Umbilical cord (tissue), 2 donors: Measurements from ENCODE around the gene TIAM2. TPM values are rescaled to one million over a fixed set of nuclear protein-coding genes. Genes with fewer than 3 reads are reported as not detected.
"Not testable (repeated sequence)": the region's sequence is repeated elsewhere in the genome, so short reads cannot be mapped to it uniquely, and the experiment has no call there.

Source experiments
- DNase-seq: peaks from one replicate; pipeline ENCODE4 v3.0.0-alpha.2; 2015; ENCODE audit warnings: low spot score
- total RNA-seq: library from RNA; depleted of rRNA; stranded (reverse); fragments of >200 nt; gene quantifications from one replicate; pipeline ENCODE4 v1.2.3, GENCODE V29; 2014; ENCODE audit warnings: low replicate concordance; ENCODE audit not compliant: insufficient read depth

Gene TIAM2
- total RNA-seq, 1 donor from 2014 or later = 20.2 TPM

- no peak for DNase-seq
These were observed 262.7 kb downstream of the TIAM2 start for GRCh38 chr6:155257796-155258195.

DNA sequence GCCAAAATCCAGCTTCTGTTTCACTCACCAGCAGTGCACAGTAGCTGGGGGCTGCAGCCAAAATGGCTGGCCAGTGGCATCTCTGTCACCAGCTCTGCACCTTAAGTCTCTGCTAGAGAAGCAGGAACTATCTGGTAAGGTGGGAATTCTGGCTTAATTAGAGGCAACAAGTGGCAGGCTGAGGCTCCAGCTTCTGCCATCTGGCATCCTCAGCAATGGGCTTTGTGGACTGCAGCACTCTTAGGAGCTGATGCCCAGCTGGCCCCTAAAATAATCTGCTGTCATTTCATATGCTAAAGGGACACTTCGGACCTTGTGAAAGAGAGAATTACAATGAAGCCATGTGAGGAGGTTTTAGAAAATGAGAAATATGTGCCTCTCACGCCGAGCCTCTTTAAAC is 264.1 kb downstream of the TIAM2 start:
- no peak for DNase-seq

DNA sequence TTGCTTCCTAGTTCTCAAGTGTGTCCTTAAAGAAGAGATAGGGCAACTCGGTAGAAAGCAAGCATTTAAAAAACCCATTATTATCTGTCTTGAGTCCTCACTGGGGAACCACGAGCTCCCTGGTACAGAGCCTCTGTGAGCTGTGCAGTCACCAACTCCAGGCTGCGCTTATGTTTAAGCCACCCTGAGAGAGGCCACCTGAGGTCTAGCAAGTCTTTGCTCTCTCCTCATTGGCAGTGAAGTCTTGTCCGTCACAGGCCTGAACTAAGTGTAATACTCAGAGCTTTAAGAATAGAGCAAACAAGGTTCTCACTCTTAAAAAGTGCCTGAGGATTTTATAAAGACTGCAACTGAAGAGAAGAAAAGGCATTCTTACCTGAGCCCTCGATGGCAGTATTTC is 264.8 kb downstream of the TIAM2 start:
- no peak for DNase-seq

DNA sequence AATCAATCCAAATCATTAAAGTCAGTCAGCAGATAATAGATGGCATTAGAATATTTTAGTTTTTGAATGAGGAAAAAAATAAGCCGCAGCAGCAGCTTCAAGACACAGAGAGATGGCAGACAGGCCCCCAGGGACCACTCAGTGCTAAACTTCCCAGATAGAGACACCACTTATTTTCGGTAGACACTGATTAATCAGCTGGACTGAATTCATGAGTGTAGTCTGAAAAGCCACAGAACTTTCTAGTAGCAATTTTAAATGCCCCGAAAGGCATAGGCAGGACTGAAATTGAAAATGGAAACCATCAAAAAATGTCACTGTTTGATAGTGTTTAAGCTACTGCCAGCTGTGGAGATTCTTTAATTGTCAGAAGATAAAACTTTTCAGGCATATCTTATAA is 265.6 kb downstream of the TIAM2 start:
- no peak for DNase-seq

DNA sequence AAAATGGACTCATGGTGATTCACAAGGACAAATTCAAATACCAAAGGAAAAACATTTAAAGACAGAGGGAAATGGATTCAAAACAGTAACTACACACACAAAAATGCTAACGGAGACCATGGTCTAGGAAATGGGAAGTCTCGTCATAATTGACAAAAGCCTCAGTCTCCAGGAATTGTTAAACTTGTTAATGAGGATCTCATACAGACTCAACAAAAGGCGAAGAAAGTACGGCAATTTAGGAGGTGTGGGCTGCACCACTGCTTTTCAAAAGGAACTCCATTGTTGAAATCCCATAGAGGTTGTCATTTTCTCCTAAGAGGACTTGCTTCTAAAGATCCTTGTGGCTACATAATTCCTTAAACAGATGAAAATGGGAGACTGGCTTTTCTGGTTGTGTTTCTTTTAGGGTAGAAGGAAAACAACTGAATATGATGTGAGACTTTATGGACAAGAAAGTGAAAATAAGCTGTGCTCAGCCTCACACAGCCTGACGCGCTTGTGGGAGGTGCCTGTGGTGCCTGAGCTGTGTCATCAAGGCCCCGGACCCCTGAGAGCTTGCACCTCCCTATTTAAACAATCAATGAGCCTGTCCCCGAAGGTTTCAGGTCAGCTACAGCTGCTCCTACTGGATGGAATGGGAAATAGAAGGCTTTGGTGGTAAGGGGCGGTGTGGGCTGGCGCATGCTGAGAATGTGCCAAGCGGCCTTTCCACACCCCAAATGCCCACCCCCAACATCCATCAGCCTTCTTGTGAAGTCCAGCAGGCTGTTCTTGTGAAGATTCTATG is 266.2 kb downstream of the TIAM2 start:
- DNase-seq = no peak

DNA sequence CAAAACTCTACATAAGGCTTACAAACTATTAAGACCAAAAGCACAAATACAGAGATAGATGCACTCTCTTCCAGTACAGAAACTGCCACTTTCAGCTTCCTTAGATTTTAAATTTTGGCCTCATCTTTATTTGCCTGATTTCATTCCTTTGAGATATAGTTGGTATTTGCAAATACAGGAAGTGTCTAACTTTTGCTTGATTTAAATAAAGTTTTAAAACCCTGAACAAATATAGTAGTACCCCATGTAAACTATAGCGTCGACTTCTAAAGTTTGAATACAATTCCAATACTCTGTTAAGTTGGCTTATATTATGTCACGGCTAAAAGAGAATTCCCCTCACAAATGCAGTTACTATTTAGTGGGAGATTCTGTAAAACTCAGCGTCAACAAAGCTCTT is 267.5 kb downstream of the TIAM2 start:
- no peak for DNase-seq

- peak; percentile 67 for DNase-seq
These were observed 268.4 kb downstream of the TIAM2 start, which contains the start of gene CLDN20 for GRCh38 chr6:155263373-155264063. TSS of gene CLDN20 (plus strand) at chr6:155264013. CDS start at chr6:155275720, 11,707 bp downstream.

DNA sequence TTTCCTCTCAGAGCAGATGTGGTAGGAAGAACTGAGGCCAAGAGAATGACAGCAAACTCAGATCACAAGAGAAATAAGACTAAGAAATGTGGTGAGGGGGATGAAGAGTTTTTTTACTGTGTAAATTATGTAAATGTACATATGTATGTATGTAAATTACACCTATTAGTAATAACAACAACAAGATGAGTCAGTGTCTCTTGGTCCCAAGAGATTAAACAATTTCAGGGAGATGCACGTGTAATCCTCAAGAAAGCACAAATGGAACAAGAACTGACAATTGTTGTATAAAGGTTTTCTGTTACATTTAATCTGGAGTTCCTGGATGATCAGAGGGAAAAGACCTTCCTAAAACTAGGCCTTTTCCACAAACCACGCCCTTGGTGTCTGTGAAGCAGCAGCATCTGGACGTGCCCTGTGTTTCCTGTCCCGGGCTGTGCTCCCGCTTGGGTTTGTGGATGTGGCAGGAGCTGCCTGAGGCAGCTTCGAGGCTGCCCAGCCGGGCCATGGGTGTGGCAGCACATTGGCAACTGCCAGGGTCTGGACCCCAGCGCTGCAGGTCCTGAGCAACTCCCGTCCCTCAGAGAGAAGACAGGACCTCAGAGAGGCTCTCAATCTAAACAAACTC is 269.7 kb downstream of the TIAM2 start:
- DNase-seq = peak; percentile 57

GRCh38 chr6:155265843-155266535 is 270.9 kb downstream of the TIAM2 start:
- no peak for DNase-seq

DNA sequence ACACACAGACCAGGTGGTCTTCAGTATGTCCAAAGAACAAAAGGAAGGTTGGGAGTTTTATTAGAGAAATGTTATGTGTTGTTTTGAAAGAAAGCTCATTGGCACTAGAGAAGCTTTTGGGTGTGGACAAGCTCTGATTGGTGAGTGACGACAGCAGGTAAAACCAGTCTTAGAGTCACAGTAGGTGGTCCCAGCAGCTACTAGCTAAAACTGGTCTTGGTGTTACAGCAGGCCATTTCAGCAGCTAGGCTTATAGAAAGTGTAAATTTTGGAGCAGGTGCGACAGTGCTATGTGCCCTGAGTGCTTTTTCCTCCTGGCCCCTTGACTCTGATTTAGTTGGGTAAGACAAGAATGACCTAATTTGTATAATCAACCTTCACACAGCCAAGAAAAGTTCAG is 272.3 kb downstream of the TIAM2 start:
- DNase-seq = no peak

- DNase-seq = not testable (repeated sequence)
These were observed 273.2 kb downstream of the TIAM2 start for GRCh38 chr6:155268088-155268867.

- no peak for DNase-seq
These were observed 274.6 kb downstream of the TIAM2 start for GRCh38 chr6:155269765-155270164.

- no peak for DNase-seq
These were observed 275.5 kb downstream of the TIAM2 start for GRCh38 chr6:155270561-155271091.

DNA sequence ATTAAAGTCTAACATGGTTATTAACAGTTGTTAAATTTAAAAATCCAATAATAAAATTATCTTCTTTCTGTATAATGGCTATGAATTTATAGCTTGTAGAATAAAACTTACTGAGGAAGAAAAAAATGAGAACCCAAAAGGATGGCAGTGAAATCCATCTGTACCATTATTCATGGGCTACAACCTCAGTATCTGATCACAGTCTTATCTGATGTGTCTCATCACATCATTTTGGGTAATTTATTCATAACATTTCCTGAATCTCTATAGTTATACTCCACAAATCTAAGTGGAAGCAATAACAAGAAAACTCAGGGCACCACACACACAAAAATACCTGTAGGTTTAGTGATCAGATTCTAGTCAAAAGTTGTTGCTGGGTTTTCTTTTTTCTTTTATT is 276.0 kb downstream of the TIAM2 start:
- no peak for DNase-seq

DNA sequence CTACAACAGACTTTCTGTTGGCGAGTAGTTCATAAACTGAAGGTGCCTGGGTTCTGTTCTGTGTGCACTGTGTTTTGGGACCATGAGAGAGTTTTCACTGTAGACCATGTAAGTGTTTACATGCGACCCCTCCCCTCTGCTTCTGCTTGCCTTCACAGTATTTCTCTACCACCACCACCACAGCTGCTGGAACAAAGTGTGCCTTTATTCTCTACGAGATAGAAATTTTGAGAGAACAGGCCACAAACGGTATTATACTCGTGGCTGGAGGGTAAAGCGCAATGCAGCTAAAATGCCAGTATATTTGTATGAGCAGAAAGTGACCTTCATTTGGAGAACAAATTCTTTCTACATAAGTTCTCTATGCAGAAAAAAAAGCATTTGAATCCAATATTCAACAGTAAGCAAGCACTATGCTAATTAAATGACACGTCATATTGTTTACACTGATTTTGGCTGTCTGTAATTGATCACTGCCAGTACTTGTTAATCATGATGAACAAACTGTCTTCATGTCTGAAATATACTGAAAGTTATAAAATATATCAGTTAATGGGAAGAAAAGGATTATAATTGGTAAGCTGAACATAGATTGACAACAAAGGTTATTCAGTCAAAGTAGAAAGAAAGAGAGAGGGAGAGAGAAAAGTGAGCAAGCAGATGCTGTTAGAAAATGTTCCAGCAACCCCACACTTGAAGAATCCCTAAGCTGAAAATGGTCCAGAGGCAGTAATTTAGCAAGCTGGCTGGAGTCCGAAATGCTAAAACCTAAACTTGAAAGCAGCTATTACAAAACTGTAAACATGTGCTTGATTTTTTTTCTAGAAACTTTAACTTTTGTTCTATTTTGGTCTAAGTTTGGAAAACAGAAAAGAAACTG is 277.5 kb downstream of the TIAM2 start:
- DNase-seq = peak; percentile 93

DNA sequence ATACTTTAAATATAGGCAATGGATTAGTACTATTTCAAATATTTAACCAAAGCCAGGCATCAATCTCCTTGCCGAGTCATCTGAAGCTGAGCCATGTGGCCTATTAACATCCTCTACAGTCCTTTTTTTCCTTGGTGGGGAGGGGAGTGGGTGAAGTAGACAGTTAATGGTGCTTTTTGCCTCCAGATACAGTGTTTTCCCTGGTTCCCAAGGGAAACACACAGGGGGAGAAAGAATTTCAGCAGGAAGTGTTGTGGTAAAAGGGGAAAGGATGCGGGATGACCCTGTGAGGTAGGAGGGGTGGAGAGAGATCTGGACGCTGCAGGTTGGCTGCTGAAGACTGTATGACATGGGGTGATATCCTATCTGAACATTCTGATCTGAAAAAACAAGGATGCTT is 278.3 kb downstream of the TIAM2 start:
- DNase-seq = peak; percentile 91

- no peak for DNase-seq
These were observed 279.0 kb downstream of the TIAM2 start for GRCh38 chr6:155274106-155274505.

DNA sequence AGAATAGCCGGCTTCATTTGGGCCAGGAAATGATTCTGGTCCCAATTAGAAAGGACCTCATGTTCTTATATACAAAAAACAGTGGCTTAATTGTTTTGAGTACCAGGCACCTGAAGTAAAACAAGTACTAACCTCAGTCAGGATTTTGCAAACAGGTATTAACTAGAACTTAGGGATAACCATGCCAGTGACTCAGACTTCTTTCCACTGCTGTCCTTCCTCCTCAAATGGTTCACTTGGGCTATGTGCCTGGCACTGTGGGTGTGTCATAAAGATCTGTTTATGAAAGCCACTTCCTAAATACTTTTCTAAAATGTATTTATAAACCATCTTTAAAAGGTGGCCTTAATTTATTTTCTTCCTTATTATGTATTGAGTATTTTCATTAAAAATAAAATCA is 279.4 kb downstream of the TIAM2 start:
- DNase-seq = no peak

GRCh38 chr6:155275808-155276480 is 280.8 kb downstream of the TIAM2 start:
- DNase-seq = peak; percentile 56
